Esophagus mucosa (tissue), 1 donor: ENCODE data around the gene EPS8. TPM values are rescaled to one million over a fixed set of nuclear protein-coding genes. Genes with fewer than 3 reads are reported as not detected.
"Not testable (repeated sequence)": the region's sequence is repeated elsewhere in the genome, so short reads cannot be mapped to it uniquely, and the experiment has no call there.

Experiments used
- ATAC-seq: fragments of 200-7000 bp; cut with Tn5 transposase; one replicate; pipeline ENCODE4 v1.9.1; 2020
- total RNA-seq: library from RNA; stranded (reverse); gene quantifications from one replicate; pipeline ENCODE4 v1.2.4, GENCODE V29; 2023
- donor health status: DM: yes; HTN: yes; CAD: no.

Gene EPS8
- total RNA-seq, 1 donor from 2014 or later = 7.7 TPM

GRCh38 chr12:15756822-15757221 lies 32.4 kb downstream of the EPS8 start:
- ATAC-seq = no peak

GRCh38 chr12:15754233-15754632 lies 35.0 kb downstream of the EPS8 start:
- peak; percentile 60 for ATAC-seq

GRCh38 chr12:15752785-15753184 lies 36.4 kb downstream of the EPS8 start:
- no peak for ATAC-seq

- ATAC-seq = no peak
These were observed 37.4 kb downstream of the EPS8 start for GRCh38 chr12:15751741-15752140.

- no peak for ATAC-seq
These were observed 39.3 kb downstream of the EPS8 start for GRCh38 chr12:15749937-15750336.

GRCh38 chr12:15741870-15742269 lies 47.3 kb downstream of the EPS8 start:
- not testable (repeated sequence) for ATAC-seq

- no peak for ATAC-seq
These were observed 48.1 kb downstream of the EPS8 start for GRCh38 chr12:15741082-15741481.

- ATAC-seq = not testable (repeated sequence)
These were observed 48.8 kb downstream of the EPS8 start for GRCh38 chr12:15740389-15740788.

GRCh38 chr12:15738438-15739015 lies 50.7 kb downstream of the EPS8 start:
- ATAC-seq = no peak

GRCh38 chr12:15735837-15736615 lies 53.2 kb downstream of the EPS8 start:
- no peak for ATAC-seq

- ATAC-seq = no peak
These were observed 56.1 kb downstream of the EPS8 start for GRCh38 chr12:15733136-15733535.

GRCh38 chr12:15732341-15733061 lies 56.7 kb downstream of the EPS8 start:
- no peak for ATAC-seq

GRCh38 chr12:15731940-15732339 lies 57.2 kb downstream of the EPS8 start:
- ATAC-seq = no peak

- no peak for ATAC-seq
These were observed 60.1 kb downstream of the EPS8 start for GRCh38 chr12:15729097-15729496.

GRCh38 chr12:15728118-15728598 lies 61.0 kb downstream of the EPS8 start:
- ATAC-seq = peak; percentile 37

GRCh38 chr12:15726878-15727150 lies 62.4 kb downstream of the EPS8 start:
- no peak for ATAC-seq

GRCh38 chr12:15726027-15726877 lies 62.9 kb downstream of the EPS8 start:
- ATAC-seq = no peak

GRCh38 chr12:15722951-15723350 lies 66.2 kb downstream of the EPS8 start:
- no peak for ATAC-seq

GRCh38 chr12:15721316-15722115 lies 67.7 kb downstream of the EPS8 start:
- ATAC-seq = no peak

GRCh38 chr12:15720295-15720694 lies 68.9 kb downstream of the EPS8 start:
- ATAC-seq = no peak

- no peak for ATAC-seq
These were observed 70.0 kb downstream of the EPS8 start for GRCh38 chr12:15719230-15719629.
